Measurements from ENCODE around the gene AVEN.

The AVEN gene

DNA sequence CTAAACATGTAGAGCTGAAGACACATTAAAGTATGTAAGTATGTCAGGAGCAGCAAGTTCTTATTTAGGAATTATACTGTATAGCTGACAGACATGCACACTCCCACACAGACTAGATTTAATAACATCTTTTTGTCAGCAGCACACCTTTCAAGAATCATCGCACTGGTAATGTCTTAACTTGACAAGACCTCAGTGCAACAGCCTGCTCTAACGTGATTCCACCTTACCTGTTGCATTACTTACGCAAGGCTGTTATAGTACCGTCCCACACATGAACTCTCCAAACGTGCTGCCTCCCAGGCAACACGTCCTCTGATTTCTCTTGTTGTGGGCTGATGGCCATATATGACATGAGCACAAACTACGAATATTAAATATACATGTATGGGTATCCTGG, 58.8 kb downstream of the AVEN start:
- DNase-seq: no peak

DNA sequence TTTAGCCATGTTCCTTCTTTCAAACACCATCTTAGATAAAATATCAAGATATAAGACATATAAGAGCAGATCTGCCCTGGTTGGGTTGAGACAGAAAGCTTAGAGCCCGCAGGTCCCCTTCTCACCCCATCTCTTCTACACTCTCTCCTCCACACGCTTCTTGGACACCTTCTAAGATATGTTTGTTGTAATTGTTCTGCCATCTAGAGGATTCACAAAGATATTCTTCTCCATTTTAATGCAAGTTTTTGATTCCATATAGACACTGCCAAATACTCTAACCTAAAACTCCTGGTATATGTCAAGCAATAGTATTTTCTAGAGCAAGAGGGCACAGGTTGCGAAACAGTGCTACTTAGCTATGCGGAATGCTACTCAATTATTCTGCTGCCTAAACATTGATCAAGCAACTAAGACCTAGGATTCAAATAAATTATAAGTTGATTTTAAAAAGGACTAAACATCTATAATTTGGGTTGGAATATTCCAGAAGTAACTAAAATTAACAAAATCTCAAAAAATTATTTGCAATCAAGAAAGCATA, 63.9 kb downstream of the AVEN start:
- DNase-seq: no peak

DNA sequence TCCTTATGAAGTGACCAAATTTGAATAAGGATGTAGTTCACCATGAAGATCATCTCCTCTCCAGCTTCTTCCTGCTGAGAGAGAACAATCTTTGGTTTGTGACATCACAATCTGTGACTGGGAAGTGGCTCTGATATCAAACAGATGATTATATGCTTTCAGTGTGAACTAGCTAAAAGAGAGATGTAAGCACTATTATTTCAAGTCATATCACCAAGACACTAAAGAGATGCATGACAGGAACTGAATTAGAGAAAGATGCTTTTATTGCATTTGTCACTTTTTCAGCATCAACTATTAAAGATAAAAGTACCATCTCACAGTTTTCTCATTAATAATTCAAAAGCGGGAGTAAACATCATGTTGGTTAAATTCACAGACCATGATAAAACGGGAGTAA, 67.2 kb downstream of the AVEN start:
- DNase-seq: no peak

DNA sequence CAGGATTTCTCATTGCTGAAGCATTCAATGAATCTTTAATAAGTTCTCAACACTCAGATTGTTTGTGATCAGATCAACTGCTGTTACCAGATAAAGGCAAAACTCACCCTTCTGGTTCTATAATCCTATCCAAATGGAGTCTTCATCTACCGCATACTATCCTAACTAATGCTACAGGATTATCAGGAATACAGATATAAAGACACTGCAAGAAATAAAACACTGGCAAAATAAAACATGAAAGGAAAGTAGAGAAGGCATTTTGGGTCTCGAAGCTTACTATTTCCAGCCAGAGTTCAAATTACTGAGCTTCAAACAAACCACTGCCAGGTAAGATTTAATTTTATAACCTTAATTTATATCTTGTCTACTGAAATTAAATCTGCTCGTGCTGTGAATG, 70.2 kb downstream of the AVEN start:
- DNase-seq: no peak

DNA sequence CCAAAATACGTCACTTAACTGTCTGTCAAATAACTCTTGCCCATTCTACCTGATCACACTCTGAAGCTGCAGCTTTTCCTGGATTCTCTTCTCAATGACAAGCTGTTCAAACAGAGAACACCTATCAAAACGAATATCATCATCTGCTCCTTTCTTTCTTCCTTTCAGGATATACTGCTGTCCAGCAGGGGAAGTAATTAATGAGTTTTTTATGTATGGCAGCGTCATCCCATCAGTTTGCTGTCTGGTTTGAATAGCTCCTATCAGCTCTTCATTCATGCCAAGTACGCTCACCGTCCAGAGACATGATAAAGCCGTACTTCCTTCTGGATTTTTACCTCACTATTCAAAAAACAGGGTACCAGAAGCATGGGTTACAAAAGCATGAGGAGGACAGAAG, 70.8 kb downstream of the AVEN start, which contains the start of gene CHRM5:
CHRM5 (plus strand) TSS at position 274 of the 400 bp plus-strand sequence. CDS start 94,221 bp downstream, outside the sequence.
- DNase-seq: no peak

DNA sequence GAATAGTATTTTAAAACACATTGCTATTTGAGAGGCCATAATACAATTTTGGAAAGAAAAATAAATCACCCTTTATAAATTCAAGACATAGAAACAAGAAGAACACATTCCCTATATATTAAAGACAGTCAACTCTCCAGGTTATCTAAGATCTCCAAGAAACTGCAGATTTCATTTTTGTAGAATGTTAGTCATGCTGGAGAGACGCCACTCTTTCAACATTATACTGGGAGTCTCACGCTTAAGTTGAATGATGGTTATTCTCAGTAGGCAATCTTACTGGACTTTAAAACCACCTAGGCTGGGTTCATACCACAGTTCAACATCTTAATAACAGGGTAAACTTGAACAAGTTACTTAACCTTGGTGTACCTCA, 74.4 kb downstream of the AVEN start:
- DNase-seq: no peak

DNA sequence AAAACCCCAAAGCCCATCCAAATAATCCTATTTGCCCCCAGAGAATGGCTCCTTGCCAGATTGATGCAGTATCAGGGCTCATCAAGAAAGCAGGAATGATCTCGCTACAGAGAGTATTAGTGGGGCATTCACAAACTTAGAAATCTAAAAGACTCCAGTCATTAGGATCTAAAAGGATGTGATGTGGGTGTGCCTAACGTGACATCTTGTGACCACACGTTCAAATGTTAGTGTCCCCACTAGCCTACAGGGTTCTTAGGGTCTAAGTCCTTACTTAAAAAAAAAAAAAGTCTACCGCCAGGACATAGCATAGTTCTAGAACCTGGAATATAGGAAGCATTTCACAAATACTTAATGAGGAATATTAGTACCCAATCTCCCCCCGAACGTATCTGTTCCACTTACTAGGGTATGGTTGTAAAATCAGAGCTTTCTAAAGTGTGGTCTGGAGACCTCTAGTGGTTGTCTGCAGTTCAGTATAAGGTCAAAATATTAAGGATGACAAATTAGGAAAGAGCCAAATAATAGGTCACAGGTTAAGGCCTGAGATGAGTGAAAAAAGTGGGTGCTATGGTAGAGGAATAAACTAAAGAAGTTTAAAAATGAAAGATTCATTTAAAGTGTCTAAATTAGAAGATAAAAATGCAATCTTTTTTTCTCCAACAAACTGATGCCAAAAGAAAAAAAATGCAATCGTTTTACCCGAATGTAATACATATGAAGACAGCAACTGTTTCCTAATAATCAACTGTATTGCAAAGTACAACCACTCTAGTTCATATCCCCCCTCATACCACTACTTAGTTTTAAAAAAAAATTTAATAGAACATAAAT, 75.0 kb downstream of the AVEN start:
- DNase-seq: no peak

DNA sequence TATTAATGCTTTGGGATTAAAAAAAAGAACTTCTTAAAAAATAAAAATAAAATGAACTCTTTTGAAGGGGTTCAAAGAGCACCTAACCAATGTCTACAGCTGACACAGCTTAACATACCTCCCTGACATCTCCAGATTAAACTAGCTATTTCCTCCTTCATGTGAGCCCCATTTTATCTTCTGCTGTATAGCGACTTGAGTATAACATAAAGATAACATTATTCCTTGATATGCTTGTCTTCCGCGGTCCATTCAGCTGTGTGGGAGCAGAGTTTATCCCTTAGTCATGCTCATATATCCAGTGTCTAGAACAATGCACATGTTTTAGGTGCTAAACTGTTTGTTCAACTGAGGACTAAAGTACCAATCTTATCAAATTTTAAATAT, 78.5 kb downstream of the AVEN start:
- DNase-seq: no peak

DNA sequence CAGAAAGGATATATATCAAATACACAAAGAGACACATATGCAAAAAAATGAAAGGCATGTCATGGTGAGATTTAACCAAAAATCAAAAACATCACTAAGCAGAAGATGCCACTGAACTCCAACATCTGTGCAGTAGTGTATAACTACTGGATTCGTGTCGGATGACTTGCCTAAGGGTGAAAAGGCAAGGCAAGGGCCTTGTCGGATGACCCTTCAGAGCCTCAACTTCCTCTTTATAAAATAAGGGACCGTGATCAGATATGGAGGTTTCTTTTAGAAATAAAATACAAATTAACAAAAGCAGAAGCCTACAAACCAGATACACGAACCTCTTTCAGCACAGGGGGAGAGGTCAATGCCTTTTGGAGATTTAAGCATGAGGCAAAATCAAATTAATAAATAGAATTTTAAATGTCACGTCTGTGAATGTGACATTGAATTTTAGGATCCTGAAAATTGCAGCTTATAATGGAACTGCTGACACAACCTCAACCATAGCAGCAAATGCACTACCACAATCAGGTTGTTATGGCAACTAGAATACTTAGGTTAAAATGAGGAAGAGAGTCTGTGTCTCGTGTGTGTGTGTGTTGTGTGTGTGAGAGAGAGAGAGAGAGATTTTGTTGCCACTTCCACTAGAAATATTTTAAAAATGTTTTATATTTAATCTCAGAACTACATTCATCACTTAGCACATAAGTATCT, 79.0 kb downstream of the AVEN start:
- no peak for DNase-seq

DNA sequence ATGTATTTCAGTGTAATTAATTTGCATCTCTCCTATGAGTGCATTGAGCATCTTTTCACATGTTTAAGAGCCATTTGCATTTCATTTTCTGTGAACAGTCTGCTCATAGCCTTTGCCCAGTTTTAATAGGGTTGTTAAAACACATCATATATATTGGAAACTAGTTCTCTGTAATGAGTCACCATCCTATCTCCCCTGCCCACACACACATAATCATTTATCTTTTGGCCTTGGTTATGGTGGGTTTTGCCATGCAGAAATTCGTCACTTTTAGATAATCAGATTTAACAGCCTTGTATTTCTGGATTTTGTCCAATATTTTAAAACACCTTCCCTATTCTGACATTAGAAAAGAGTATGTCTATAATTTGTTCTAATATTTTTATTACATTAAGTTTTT, 82.6 kb downstream of the AVEN start:
- no peak for DNase-seq

DNA sequence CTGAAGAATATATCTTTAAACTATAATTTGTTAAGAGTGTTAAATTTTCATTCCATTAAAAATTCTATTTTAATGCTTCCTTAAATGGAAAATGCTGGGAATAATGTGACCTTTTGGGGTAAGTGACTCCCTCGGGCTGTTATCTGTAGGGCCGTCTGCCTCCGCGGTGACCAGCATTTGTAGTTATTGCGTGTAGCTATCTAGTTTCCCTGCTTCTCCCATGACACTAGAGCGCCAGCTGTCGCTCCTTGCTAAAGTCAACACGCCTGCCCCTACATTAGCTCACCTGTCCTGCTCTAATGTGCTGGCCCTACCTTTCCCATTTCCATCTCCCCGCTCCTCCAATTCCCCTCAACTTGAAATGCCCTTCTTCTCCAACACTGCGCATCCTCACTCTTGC, 83.1 kb downstream of the AVEN start:
- no peak for DNase-seq

DNA sequence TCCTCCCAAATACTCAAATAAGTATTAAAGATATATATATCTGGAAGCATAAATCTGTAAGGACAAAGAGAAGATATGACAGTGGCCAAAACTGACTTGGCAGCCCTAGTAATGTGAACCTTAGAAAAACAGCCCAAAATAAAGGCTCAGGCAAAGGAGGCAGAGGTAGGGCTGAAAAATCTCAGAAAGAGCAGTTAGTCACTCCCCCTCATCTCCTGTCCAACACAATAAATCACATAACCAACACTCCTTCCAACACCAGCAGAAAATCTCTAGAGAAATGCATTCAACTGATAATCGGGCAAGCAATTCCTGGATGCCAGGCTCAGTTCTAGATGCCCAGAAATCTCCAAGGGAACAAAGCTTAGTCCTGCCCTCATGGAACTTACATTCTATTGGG, 92.9 kb downstream of the AVEN start:
- DNase-seq: no peak

DNA sequence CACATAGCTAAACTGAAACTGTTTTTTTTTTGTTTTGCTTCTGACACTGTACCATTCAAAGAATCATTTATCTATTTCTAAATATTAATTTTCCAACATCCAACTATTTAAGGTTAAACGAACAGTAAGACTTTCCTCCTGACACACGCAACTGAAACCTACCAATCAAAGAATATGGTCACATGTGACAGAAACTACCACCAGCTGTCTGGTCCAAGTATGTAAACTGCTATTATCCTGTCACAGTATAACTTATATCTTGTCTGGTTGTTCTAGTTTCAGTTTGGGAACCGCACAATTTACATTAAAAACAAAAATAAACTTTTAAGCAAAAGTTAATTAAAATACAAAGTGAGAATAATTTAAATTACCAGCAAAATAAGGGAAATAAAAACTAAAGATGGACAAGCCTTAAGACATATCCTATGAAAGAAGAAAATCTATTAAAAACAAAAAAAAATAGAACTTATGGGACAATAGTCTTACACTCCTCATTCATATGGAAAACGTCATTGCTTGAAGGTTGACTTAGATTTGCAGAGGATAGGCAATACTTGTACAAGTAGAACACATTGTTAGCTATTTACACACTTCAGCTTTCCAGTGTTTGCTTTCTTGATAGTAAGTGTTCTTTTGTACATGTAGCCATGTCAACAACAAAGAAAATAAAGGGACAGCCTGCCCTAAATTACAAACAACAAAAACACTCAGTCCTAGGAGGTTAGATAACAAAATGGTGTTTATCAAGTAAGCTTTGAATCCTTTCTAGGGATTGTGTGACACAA, 97.5 kb downstream of the AVEN start:
- no peak for DNase-seq

DNA sequence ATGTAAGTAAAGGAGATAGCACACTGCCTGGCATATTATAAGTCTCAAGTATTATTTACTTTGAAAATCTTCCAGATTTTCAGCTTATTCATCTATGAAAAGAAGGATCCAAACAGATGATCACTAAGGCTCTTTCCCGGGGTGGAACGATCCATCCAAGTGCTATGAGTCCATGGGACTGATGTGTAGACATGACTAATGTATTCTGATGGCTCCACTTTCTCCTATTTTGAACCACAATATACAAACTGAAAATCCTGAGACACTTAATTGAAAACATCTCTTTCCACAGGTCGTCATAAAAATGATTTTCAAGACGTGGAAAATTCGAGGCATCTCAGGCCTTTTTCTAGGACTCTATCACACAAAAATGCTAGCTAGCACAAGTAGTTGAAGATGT, 104.1 kb downstream of the AVEN start:
- DNase-seq: no peak

DNA sequence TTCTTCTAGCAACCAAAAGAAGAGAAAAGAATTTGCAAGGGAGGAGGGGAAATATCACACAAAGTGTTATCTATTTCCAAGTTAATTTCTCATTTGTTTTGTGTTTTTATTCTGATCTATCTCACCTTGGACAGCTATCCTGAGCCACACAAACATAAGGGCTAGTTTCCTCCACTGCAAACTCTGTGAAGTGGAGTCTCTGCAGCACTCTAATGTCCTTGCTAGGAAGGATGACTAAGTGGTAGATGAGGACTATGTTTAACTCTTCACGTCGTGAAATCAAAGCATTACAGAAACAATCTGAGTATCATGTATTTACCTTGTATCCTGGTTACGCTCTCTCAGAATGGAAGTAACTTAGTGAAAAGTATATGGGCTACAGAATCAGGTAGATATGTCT, 104.6 kb downstream of the AVEN start:
- DNase-seq: no peak

DNA sequence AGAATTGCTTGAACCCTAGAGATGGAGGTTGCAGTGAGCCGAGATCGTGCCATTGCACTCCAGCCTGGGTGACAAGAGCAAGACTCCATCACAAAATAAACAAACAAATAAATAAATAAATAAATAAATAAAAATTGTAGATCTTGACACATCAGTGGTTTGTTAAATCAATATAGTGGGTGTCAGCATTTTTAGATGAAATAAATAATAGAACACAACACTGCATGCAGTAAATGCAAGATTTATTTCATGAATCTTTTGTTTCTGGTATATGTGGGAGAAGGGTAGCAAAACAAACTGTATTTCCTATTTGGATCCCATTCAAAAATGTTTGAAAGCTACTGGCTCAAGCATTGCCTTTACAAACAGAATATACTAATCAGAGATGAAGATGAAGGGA, 106.3 kb downstream of the AVEN start:
- no peak for DNase-seq

DNA sequence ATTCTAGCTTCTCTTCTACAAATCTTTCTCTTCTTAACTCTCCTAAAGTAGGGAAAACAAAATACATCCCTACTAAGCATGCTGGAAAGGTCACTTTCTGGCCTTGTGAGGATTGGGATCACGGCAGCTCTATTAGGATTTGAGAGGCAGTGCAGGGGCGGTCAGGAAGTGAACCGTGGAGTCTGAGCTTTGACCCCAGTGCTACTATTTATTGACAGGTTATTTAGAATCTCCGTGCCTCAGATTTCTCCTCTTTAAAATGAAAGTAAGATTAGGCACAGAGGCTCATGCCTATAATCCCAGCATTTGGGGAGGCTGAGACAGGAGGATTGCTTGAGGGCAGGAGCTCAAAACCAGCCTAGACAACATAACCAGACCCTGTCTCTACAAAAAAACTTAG, 112.7 kb downstream of the AVEN start:
- no peak for DNase-seq

DNA sequence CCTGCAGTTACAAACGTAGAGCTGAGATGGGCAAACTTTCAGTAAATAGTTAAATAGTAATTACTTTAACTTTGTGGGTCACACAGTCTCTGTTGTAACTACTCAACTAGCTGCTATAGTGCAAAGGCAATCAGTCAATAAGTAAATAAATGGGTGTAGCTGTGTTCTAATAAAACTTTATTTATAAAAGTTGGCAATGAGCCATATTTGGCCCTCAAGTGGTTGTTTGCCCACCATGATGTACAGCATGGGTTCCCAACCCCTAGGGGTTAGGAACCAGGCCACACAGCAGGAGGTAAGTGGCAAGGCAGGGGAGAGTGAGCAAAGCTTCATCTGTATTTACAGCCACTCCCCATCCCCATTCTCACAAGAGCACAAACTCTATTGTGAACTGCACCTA, 115.6 kb downstream of the AVEN start:
- no peak for DNase-seq

DNA sequence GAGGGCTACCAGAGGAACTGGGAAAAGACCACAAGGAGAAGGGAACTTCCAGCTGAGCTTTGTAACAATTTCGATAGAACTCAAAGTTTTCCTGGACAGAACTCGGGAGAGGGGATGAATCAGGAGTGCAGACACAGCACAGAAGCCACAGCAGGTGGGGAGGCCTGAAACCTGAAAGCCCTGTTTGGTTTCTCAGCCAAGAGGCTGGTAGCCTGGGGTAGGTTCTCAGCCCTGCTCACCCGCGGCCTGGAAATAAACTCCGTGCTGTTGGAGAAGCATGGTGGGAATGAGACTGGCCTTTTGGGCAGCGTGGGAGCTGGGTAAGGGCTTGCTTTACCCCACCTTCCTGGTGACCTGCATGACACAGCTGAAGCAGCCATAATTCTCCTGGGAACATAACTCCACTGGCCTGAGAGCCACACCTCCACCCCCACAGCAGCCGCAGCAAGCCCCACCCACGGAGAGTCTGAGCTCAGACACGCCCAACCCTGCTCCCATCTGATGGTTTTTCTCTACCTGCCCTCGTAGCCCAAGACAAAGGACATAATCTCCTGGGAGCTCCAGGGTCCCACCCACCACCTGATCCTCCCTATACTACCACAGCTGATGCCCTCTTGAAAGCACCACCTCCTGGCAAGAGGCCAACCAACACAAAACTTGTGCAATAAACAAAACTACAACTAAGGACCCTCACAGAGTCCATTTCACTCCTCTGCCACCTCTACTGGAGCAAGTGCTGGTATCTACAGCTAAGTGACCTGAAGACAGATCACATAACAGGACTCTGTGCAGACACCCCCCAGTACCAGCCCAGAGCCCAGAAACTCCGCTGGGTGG, 123.2 kb downstream of the AVEN start:
- no peak for DNase-seq

DNA sequence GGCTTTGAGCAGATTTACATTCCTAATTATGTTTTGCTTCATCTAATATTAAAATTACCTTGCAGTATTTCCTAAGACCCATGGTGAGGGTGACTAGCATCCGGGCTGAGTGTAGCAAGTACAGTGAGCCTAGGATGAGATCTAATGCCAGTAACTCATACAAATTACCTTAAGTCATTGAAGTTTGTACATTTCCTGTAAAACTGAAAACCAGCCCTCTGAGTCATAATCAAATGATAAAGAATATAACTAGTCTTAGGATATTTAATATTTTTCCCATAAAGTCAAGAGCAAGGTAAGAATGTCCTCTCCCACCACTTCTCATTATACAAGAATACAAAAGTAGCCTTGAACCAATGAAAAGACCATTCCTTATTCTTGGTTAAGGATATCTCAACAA, 125.5 kb downstream of the AVEN start:
- DNase-seq: no peak

DNA sequence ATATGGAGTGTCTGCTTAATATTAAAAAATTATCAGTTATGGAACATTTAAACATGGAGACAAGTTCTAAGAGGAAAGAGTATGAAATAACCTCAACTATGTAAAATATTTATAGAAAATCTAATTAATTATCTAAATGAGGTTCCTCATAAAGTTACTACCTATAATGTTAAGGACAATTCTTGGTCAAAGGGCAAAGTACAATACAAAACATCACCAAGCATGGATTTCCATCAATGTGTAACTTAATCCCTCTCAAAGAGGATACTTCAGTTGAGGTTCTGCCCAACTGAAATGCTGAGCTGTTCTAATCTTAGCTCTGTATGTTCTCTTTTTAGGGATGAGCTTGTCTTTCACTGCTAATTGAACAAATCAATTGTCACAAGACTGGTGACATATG, 126.7 kb downstream of the AVEN start:
- DNase-seq: no peak

DNA sequence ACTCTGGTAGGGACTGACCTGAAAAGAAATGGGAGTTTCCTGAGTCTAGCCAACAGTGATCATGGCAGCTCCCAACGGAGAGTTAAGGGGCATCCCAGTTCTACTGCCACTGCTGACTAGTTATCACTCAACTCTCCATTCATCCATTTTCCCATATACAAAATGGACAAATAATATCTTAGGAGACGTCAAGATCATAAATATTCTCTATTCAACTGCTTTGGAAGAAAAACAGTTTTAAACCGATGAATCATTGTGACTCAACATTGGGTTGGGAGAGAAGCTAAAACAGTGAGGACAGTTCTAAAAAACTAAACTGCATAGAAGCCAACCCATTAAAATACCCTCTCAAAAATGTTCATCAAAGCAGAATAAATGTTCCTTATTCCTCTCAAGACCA, 128.3 kb downstream of the AVEN start:
- no peak for DNase-seq

DNA sequence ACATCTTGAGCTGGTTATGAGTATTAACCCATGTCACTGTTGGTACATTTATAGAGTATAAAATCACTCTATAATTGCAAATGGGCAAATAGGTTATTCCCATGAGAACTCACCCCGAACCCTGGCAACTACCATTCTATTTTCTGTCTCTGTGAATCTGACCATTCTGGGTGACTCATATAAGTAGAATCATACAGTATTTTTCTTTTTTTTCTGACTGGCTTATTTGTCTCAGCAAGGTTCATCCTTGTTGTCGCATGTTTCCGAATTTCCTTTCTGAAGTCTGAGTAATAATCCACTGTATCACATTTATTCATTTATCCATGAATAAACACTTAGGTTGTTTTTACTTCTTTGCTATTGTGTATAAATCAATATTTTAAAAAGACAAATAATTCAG, 130.6 kb downstream of the AVEN start:
- DNase-seq: no peak

Measured in activated T-cell treated with anti-CD3 and anti-CD28 coated beads for 4 hours (primary cell).